H1 (cell line): ENCODE measurements around the gene SUMF2. TPM values are rescaled to one million over a fixed set of nuclear protein-coding genes. Genes with fewer than 3 reads are reported as not detected.

Source experiments
- CTCF ChIA-PET: fragments of 300-600 bp; sonication (Branson Sonifier 250); formaldehyde crosslinking; loops from one replicate; lab custom pipeline; 2021; ENCODE audit not compliant: partially characterized antibody; lab: Charles Lee
- POLR2A ChIA-PET: fragments of 300-600 bp; sonication (Branson Sonifier 250); formaldehyde crosslinking; loops from one replicate; lab custom pipeline; 2021; ENCODE audit warnings: inconsistent platforms; ENCODE audit not compliant: partially characterized antibody; lab: Charles Lee
- DNase-seq, 2 experiments: peaks; one replicate each; pipeline versions ENCODE4 v3.0.0 to v3.0.0-alpha.2; 2010 to 2022; ENCODE audit warnings: low spot score in 2 of 2, low read depth in 1 of 2, mixed read lengths in 1 of 2
- FAIRE-seq: peaks from 2 replicates; lab custom pipeline; 2011; peaks lifted over from hg19 to GRCh38; lab: Jason Lieb, UNC
- H2AFZ ChIP-seq: 2 replicates; pipeline ENCODE4 v1.8.1; 2012; ENCODE audit warnings: low read length, inconsistent platforms
- H2AK5ac ChIP-seq: 2 replicates; pipeline ENCODE4 v1.6.1; 2013; ENCODE audit warnings: low read depth, low read length
- H2BK120ac ChIP-seq: replicated peaks from 2 replicates; pipeline ENCODE3; 2013; ENCODE audit warnings: low read depth, low read length, inconsistent platforms
- H2BK12ac ChIP-seq: 2 replicates; pipeline ENCODE4 v1.6.1; 2013; ENCODE audit warnings: low read depth, low read length
- H2BK15ac ChIP-seq: 2 replicates; pipeline ENCODE4 v1.6.1; 2013; ENCODE audit warnings: low read length
- H2BK20ac ChIP-seq: 2 replicates; pipeline ENCODE4 v1.6.1; 2013; ENCODE audit warnings: low read length
- H2BK5ac ChIP-seq: 2 replicates; pipeline ENCODE4 v1.6.1; 2013; ENCODE audit warnings: low read depth, low read length
- H3K14ac ChIP-seq: 2 replicates; pipeline ENCODE4 v1.6.1; 2013; ENCODE audit warnings: inconsistent platforms; ENCODE audit not compliant: insufficient read length
- H3K18ac ChIP-seq: 2 replicates; pipeline ENCODE4 v1.6.1; 2013; ENCODE audit warnings: low read length; ENCODE audit errors: extremely low read depth
- H3K23ac ChIP-seq: 2 replicates; pipeline ENCODE4 v1.6.1; 2013; ENCODE audit warnings: inconsistent platforms; ENCODE audit not compliant: insufficient read length
- H3K23me2 ChIP-seq: 2 replicates; pipeline ENCODE4 v1.6.1; 2013; ENCODE audit warnings: low read depth, low read length
- H3K27ac ChIP-seq: 2 replicates; pipeline ENCODE4 v1.6.1; 2011; ENCODE audit warnings: low read depth, low read length, inconsistent platforms
- H3K27me3 ChIP-seq, 4 experiments: replicated peaks in 1 of 4; 1 replicate in 1 of 4; 2 replicates in 3 of 4; pipeline versions ENCODE4 v1.6.1 to v1.8.1; 2011 to 2013; ENCODE audit warnings: low read length in 3 of 4, mild to moderate bottlenecking in 3 of 4, inconsistent platforms in 2 of 4, mixed read lengths in 2 of 4, moderate library complexity in 1 of 4; ENCODE audit not compliant: control insufficient read depth in 3 of 4, insufficient read depth in 3 of 4; ENCODE audit errors: extremely low read depth in 1 of 4
- H3K36me3 ChIP-seq, 4 experiments: 2 replicates each; pipeline versions ENCODE4 v1.6.1 to v1.8.1; 2011 to 2013; ENCODE audit warnings: mild to moderate bottlenecking in 4 of 4, low read length in 3 of 4, moderate library complexity in 2 of 4, control low read depth in 1 of 4, inconsistent platforms in 1 of 4; ENCODE audit not compliant: insufficient read depth in 4 of 4, control insufficient read depth in 2 of 4
- H3K4ac ChIP-seq: replicated peaks from 2 replicates; pipeline ENCODE3; 2013; ENCODE audit warnings: low read length, low read depth, mixed read lengths, inconsistent platforms; ENCODE audit not compliant: insufficient read length
- H3K4me1 ChIP-seq, 4 experiments: replicated peaks in 1 of 4; 1 replicate in 1 of 4; 2 replicates in 3 of 4; pipeline versions ENCODE4 v1.6.1 to v1.8.1; 2011 to 2013; ENCODE audit warnings: low read length in 3 of 4, inconsistent platforms in 2 of 4, mixed read lengths in 1 of 4; ENCODE audit not compliant: insufficient read depth in 4 of 4, control insufficient read depth in 3 of 4
- H3K4me2 ChIP-seq, 2 experiments: 2 replicates each; pipeline versions ENCODE4 v1.6.1 to v1.8.1; 2011 to 2013; ENCODE audit warnings: low read depth in 2 of 2, low read length in 2 of 2, control low read depth in 1 of 2, inconsistent platforms in 1 of 2, mild to moderate bottlenecking in 1 of 2; ENCODE audit not compliant: insufficient read depth in 1 of 2
- H3K4me3 ChIP-seq, 4 experiments: fragments of 200-600, 300-600 bp in 1 of 4; sonication (generic), shearing (Covaris generic), sonication (Bioruptor Twin) in 1 of 4; 2 replicates each; pipeline versions ENCODE4 v1.5.1 to v1.8.1; 2011 to 2016; ENCODE audit warnings: low read length in 4 of 4, low read depth in 3 of 4, control low read depth in 2 of 4, inconsistent platforms in 2 of 4, mild to moderate bottlenecking in 2 of 4, mixed read lengths in 1 of 4, moderate library complexity in 1 of 4; ENCODE audit not compliant: insufficient read depth in 2 of 4; ENCODE audit errors: extremely low read depth in 1 of 4
- H3K56ac ChIP-seq: replicated peaks from 2 replicates; pipeline ENCODE3; 2013; ENCODE audit warnings: low read depth, mild to moderate bottlenecking, mixed read lengths, low read length, inconsistent platforms; ENCODE audit not compliant: insufficient read length
- H3K79me1 ChIP-seq: 2 replicates; pipeline ENCODE4 v1.6.1; 2013; ENCODE audit warnings: low read depth, low read length, control low read depth
- H3K79me2 ChIP-seq, 2 experiments: 2 replicates each; pipeline versions ENCODE4 v1.6.1 to v1.8.1; 2012 to 2013; ENCODE audit warnings: low read length in 2 of 2, mild to moderate bottlenecking in 2 of 2, inconsistent platforms in 1 of 2; ENCODE audit not compliant: insufficient read depth in 2 of 2, control insufficient read depth in 1 of 2
- H3K9ac ChIP-seq, 4 experiments: replicated peaks in 1 of 4; 1 replicate in 1 of 4; 2 replicates in 3 of 4; pipeline versions ENCODE4 v1.6.1 to v1.8.1; 2011 to 2013; ENCODE audit warnings: low read depth in 3 of 4, low read length in 3 of 4, control low read depth in 2 of 4, mild to moderate bottlenecking in 2 of 4, moderate library complexity in 2 of 4, inconsistent platforms in 1 of 4; ENCODE audit errors: extremely low read depth in 1 of 4
- H3K9me3 ChIP-seq, 2 experiments: 2 replicates each; pipeline versions ENCODE4 v1.6.1 to v1.8.1; 2012 to 2013; ENCODE audit warnings: mild to moderate bottlenecking in 2 of 2, moderate library complexity in 2 of 2, control low read depth in 1 of 2, inconsistent platforms in 1 of 2, low read depth in 1 of 2, low read length in 1 of 2, mixed read lengths in 1 of 2; ENCODE audit not compliant: insufficient read depth in 2 of 2
- H4K20me1 ChIP-seq, 2 experiments: replicated peaks in 1 of 2; 2 replicates each; pipeline versions ENCODE3 to v1.8.1; 2011 to 2013; ENCODE audit warnings: inconsistent platforms in 2 of 2, low read length in 2 of 2, mild to moderate bottlenecking in 1 of 2; ENCODE audit not compliant: insufficient read depth in 2 of 2, control insufficient read depth in 1 of 2
- H4K5ac ChIP-seq: 2 replicates; pipeline ENCODE4 v1.6.1; 2013; ENCODE audit warnings: low read length, low read depth, mixed read lengths, inconsistent platforms; ENCODE audit not compliant: insufficient read length
- H4K8ac ChIP-seq: 2 replicates; pipeline ENCODE4 v1.8.0; 2013; ENCODE audit warnings: mild to moderate bottlenecking, moderate library complexity, low read length, inconsistent platforms; ENCODE audit not compliant: insufficient read depth; ENCODE audit errors: extremely low read depth
- H4K91ac ChIP-seq: replicated peaks from 2 replicates; pipeline ENCODE3; 2013; ENCODE audit warnings: low read length, mixed read lengths, inconsistent platforms; ENCODE audit not compliant: insufficient read length
- ASH2L ChIP-seq: fragments of 200-600, 300-600 bp; sonication (generic); IDR thresholded peaks from one replicate; pipeline ENCODE4 v1.7.1; 2017; ENCODE audit warnings: low read length
- CBX5 ChIP-seq: fragments of 300-800, 300-1000 bp; sonication (generic); IDR thresholded peaks from 2 replicates; pipeline ENCODE4 v1.7.1; 2016; ENCODE audit warnings: antibody characterized with exemption, low read length, low read depth
- CBX8 ChIP-seq: fragments of 300-800, 300-1000 bp; sonication (generic); IDR thresholded peaks from 2 replicates; pipeline ENCODE4 v1.7.1; 2016; ENCODE audit warnings: low read depth, low read length, borderline replicate concordance
- CTBP2 ChIP-seq: IDR thresholded peaks from 2 replicates; pipeline ENCODE4 v1.7.0; 2011; ENCODE audit warnings: borderline replicate concordance, mild to moderate bottlenecking, moderate library complexity, mixed read lengths, low read length; ENCODE audit not compliant: insufficient read depth, insufficient read length
- FOSL1 ChIP-seq: IDR thresholded peaks from 2 replicates; pipeline ENCODE4 v1.6.1; 2011; ENCODE audit warnings: mild to moderate bottlenecking, low read depth, low read length, moderate library complexity; ENCODE audit not compliant: insufficient read depth
- HDAC2 ChIP-seq, 2 experiments: fragments of 300-600 bp in 1 of 2; sonication (generic) in 1 of 2; IDR thresholded peaks; 2 replicates each; pipeline ENCODE4 v1.6.1; 2011 to 2012; ENCODE audit warnings: low read depth in 2 of 2, low read length in 2 of 2, mild to moderate bottlenecking in 2 of 2, moderate library complexity in 2 of 2, borderline replicate concordance in 1 of 2, inconsistent platforms in 1 of 2
- JUN ChIP-seq: IDR thresholded peaks from 2 replicates; pipeline ENCODE4 v1.6.1; 2011; ENCODE audit warnings: low read depth, mild to moderate bottlenecking, improper control_type of control experiment, low read length
- SAP30 ChIP-seq: fragments of 300-600 bp; sonication (generic); IDR thresholded peaks from 2 replicates; pipeline ENCODE4 v1.7.1; 2012; ENCODE audit warnings: low read length, moderate library complexity, mild to moderate bottlenecking, inconsistent platforms; ENCODE audit not compliant: insufficient read depth, insufficient replicate concordance
- ZNF274 ChIP-seq: IDR thresholded peaks from 2 replicates; pipeline ENCODE4 v1.7.0; 2012; ENCODE audit warnings: low read length, borderline replicate concordance; ENCODE audit errors: extremely low read depth
- WGBS, 2 experiments: shearing (Covaris generic) in 1 of 2; methylation state at CpG; one replicate each; pipeline versions ENCODE4 v1.1.6 to v1.1.7; 2013 to 2015; ENCODE audit warnings: low lambda C conversion rate in 2 of 2, mixed read lengths in 2 of 2, inconsistent platforms in 1 of 2, low coverage in 1 of 2, missing lambda C conversion rate in 1 of 2; ENCODE audit not compliant: insufficient replicate concordance in 2 of 2, insufficient coverage in 1 of 2, insufficient read length in 1 of 2; ENCODE audit errors: extremely low coverage in 1 of 2, missing lambda C conversion rate in 1 of 2; 5-methylcytosine and 5-hydroxymethylcytosine counted together
- polyA plus RNA-seq, 7 experiments: library from polyadenylated mRNA; depleted of rRNA in 3 of 7; stranded (reverse) in 5 of 7; unstranded in 2 of 7; fragments of >200 nt in 5 of 7; fragments of 200-250 nt in 2 of 7; gene quantifications; 1 replicate in 5 of 7; 2 replicates in 1 of 7; 4 replicates in 1 of 7; pipeline versions ENCODE4 v1.2.1 to v1.2.3, GENCODE V29; 2011 to 2013; ENCODE audit warnings: missing spikeins in 2 of 7, mixed read lengths in 2 of 7
- total RNA-seq: library from RNA; stranded (reverse); fragmentation: NEBNext Ultra II Directional; extraction: Animal tissue kit (Norgen Biotek cat#: 25700); gene quantifications from 2 replicates; pipeline ENCODE4 v1.2.1, GENCODE V29; 2021
- TF ChIP-seq, protein P1 (sequence below): IDR thresholded peaks from 2 replicates; pipeline ENCODE4 v1.6.1; 2012; ENCODE audit warnings: inconsistent platforms
- TF ChIP-seq, protein P2 (sequence below): IDR thresholded peaks from 2 replicates; pipeline ENCODE4 v1.6.1; 2012; ENCODE audit warnings: low read length, inconsistent platforms

SUMF2 gene
- total and polyA plus RNA-seq, 2 of the 8 experiments (the other 6 are each of a cell fraction or from before 2014, with no cell fraction given): 39.8 to 59.2 TPM

DNA sequence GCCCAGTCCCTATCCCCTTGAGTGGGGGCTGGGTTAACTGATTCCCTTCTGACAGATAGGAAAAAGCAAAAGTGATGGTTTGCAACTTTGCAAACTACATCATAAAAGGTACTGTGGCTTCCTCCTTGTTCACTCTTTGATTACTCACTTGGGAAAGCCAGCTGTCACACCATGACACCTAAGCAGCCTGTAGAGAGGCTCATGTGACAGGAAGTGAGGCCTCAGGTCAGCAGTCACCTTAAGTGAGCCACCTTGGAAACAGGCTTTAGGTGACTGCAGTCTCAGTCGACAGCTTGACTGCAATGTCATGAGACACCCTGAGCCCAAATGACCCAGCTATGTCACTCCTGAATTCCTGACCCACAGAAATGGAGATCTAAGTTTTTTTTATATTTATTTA, 46.5 kb downstream of the SUMF2 start:
- Histone ChIP-seq H3K23ac (no peak overlapping the region), H2BK12ac (no peak overlapping the region), H2BK5ac (no peak overlapping the region), H3K4ac (no peak overlapping the region), H2AFZ (no peak overlapping the region), H3K14ac (no peak overlapping the region), H3K4me3 (no peak overlapping the region), H4K91ac (no peak overlapping the region), H3K18ac (no peak overlapping the region), H3K9ac (no peak overlapping the region), H3K36me3 (no peaks in the 10 kb centered on the region), H3K4me1 (no peaks in the 10 kb centered on the region), H3K9me3 (peaks cover 25 to 57% of the 10 kb centered on the region in 2 experiments; a peak in 3 of 4 replicates), H2BK15ac (no peak overlapping the region), H2BK20ac (no peak overlapping the region), H4K20me1 (no peaks in the 10 kb centered on the region), H4K8ac (no peak overlapping the region), H3K4me2 (no peak overlapping the region), H4K5ac (no peak overlapping the region), H3K79me1 (no peaks in the 10 kb centered on the region), H2BK120ac (no peak overlapping the region), H3K56ac (no peak overlapping the region), H3K27me3 (no peaks in the 10 kb centered on the region), H3K79me2 (peaks cover 0 to 4% of the 10 kb centered on the region in 2 experiments; a peak in 2 of 4 replicates), H2AK5ac (no peak overlapping the region), H3K27ac (no peak overlapping the region), H3K23me2 (peaks cover 5% of the 10 kb centered on the region; the same call in 1 of the 2 replicates)
- DNase-seq (no peak), FAIRE-seq (no peak)
- 88% methylated on average over 1 of the region's 1 CpG; no CpG with 5 or more reads in 1 of the 2 experiments for WGBS, 2 experiments
- CTCF ChIA-PET: no interaction called here
- POLR2A ChIA-PET: no interaction called here
- TF ChIP-seq ASH2L (no peak), CBX5 (no peak), FOSL1 (no peak), HDAC2 (IDR thresholded peaks at IDR 0.05; ENCODE audit: borderline replicate concordance in 1 of 2, low read depth in 2 of 2, low read length in 2 of 2) (no peak), CBX8 (no peak), CTBP2 (no peak), ZNF274 (no peak), SAP30 (no peak), JUN (no peak)
- TF ChIP-seq, protein P1, sequence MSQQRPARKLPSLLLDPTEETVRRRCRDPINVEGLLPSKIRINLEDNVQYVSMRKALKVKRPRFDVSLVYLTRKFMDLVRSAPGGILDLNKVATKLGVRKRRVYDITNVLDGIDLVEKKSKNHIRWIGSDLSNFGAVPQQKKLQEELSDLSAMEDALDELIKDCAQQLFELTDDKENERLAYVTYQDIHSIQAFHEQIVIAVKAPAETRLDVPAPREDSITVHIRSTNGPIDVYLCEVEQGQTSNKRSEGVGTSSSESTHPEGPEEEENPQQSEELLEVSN: no peak
- TF ChIP-seq, protein P2, sequence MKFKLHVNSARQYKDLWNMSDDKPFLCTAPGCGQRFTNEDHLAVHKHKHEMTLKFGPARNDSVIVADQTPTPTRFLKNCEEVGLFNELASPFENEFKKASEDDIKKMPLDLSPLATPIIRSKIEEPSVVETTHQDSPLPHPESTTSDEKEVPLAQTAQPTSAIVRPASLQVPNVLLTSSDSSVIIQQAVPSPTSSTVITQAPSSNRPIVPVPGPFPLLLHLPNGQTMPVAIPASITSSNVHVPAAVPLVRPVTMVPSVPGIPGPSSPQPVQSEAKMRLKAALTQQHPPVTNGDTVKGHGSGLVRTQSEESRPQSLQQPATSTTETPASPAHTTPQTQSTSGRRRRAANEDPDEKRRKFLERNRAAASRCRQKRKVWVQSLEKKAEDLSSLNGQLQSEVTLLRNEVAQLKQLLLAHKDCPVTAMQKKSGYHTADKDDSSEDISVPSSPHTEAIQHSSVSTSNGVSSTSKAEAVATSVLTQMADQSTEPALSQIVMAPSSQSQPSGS: no peak
